ENCODE results near the gene NAGPA. TPM values are rescaled to one million over a fixed set of nuclear protein-coding genes. Genes with fewer than 3 reads are reported as not detected.
"Not testable (repeated sequence)": the region's sequence is repeated elsewhere in the genome, so short reads cannot be mapped to it uniquely, and the experiment has no call there.

The NAGPA gene
- 14.2 and 27.4 TPM in 2 replicates for polyA plus RNA-seq (2014; cell fraction: cytosol; rRNA removed)
- 40.7 and 61.7 TPM in 2 replicates for polyA plus RNA-seq (2014; cell fraction: nucleus; rRNA removed)

- DNase-seq (ENCODE audit: low spot score): peak; percentile 81
Observed at GRCh38 chr16:5033256-5034166, at the start of gene NAGPA. NAGPA (minus strand) TSS chr16:5033935; CDS start chr16:5033914, 21 bp downstream.

GRCh38 chr16:5080996-5081395 is 47.3 kb upstream of the NAGPA start:
- not testable (repeated sequence) for DNase-seq (ENCODE audit: low spot score)

GRCh38 chr16:5080461-5080860 is 46.7 kb upstream of the NAGPA start:
- not testable (repeated sequence) for DNase-seq (ENCODE audit: low spot score)

GRCh38 chr16:5078626-5079025 is 44.9 kb upstream of the NAGPA start:
- no peak for DNase-seq (ENCODE audit: low spot score)

GRCh38 chr16:5077304-5077703 is 43.6 kb upstream of the NAGPA start:
- no peak for DNase-seq (ENCODE audit: low spot score)

GRCh38 chr16:5075637-5076036 is 41.9 kb upstream of the NAGPA start:
- DNase-seq (ENCODE audit: low spot score): no peak

GRCh38 chr16:5073771-5074170 is 40.0 kb upstream of the NAGPA start:
- DNase-seq (ENCODE audit: low spot score): not testable (repeated sequence)

GRCh38 chr16:5073279-5073629 is 39.5 kb upstream of the NAGPA start:
- DNase-seq (ENCODE audit: low spot score): no peak

- no peak for DNase-seq (ENCODE audit: low spot score)
Observed at GRCh38 chr16:5072334-5073278, 38.9 kb upstream of the NAGPA start.

- peak; percentile 87 for DNase-seq (ENCODE audit: low spot score)
Observed at GRCh38 chr16:5071681-5072333, 38.1 kb upstream of the NAGPA start, which contains the start of gene ALG1. ALG1 (plus strand) TSS chr16:5071843; CDS start chr16:5071850, 7 bp downstream.

GRCh38 chr16:5071341-5071680 is 37.6 kb upstream of the NAGPA start:
- DNase-seq (ENCODE audit: low spot score): no peak

- DNase-seq (ENCODE audit: low spot score): no peak
Observed at GRCh38 chr16:5070431-5071186, 36.9 kb upstream of the NAGPA start.

GRCh38 chr16:5069854-5070253 is 36.1 kb upstream of the NAGPA start:
- no peak for DNase-seq (ENCODE audit: low spot score)

- no peak for DNase-seq (ENCODE audit: low spot score)
Observed at GRCh38 chr16:5069048-5069447, 35.3 kb upstream of the NAGPA start.

GRCh38 chr16:5066511-5066910 is 32.8 kb upstream of the NAGPA start:
- no peak for DNase-seq (ENCODE audit: low spot score)

GRCh38 chr16:5065813-5066212 is 32.1 kb upstream of the NAGPA start, which contains the start of gene C16orf89:
C16orf89 (minus strand) TSS chr16:5065956; CDS start chr16:5065908, 48 bp downstream.
- no peak for DNase-seq (ENCODE audit: low spot score)

GRCh38 chr16:5065326-5065725 is 31.6 kb upstream of the NAGPA start:
- no peak for DNase-seq (ENCODE audit: low spot score)

GRCh38 chr16:5064915-5065314 is 31.2 kb upstream of the NAGPA start:
- DNase-seq (ENCODE audit: low spot score): no peak

- no peak for DNase-seq (ENCODE audit: low spot score)
Observed at GRCh38 chr16:5062790-5063765, 29.3 kb upstream of the NAGPA start.
